K562 (cell line): Measurements from ENCODE around the gene KMO. TPM values are rescaled to one million over a fixed set of nuclear protein-coding genes. Genes with fewer than 3 reads are reported as not detected.

Experiments used
- ATAC-seq: fragments of 200-7000 bp; cut with Tn5 transposase; 3 replicates; pipeline ENCODE4 v1.9.1; 2020; ENCODE audit warnings: moderate library complexity
- BruUV-seq: library from RNA; stranded (reverse); fragments of 400-500 nt; replicated peaks from 2 replicates; lab custom pipeline; 2021; lab: Mats Ljungman, UMichigan
- CTCF ChIA-PET: fragments of 300-600 bp; formaldehyde crosslinking; extraction: SDS; loops from one replicate; lab custom pipeline; 2021; ENCODE audit warnings: low intra/inter-chr PET ratio; lab: Yijun Ruan, JAX
- POLR2A ChIA-PET: fragments of 300-600, 350-650 bp; sonication (Branson Sonifier 250); formaldehyde crosslinking; extraction: SDS; loops from one replicate; lab custom pipeline; 2021; ENCODE audit warnings: antibody characterized with exemption, inconsistent platforms; lab: Yijun Ruan, JAX
- DNase-seq, 4 experiments: peaks; one replicate each; pipeline versions ENCODE4 v3.0.0 to v3.0.0-alpha.2; 2011 to 2018; ENCODE audit warnings: low spot score in 3 of 4, mixed read lengths in 3 of 4; ENCODE audit errors: extremely low read depth in 1 of 4
- FAIRE-seq: peaks from 2 replicates; lab custom pipeline; 2011; peaks lifted over from hg19 to GRCh38; lab: Jason Lieb, UNC
- H2AFZ ChIP-seq: 2 replicates; pipeline ENCODE4 v1.6.0; 2011; ENCODE audit warnings: low read depth, low read length, control low read depth, inconsistent platforms
- H3K27ac ChIP-seq: fragments of 200-600 bp; 3 replicates; pipeline ENCODE4 v1.8.0; 2011; ENCODE audit warnings: low read depth, mild to moderate bottlenecking, control low read depth, inconsistent platforms, low read length, moderate library complexity, mixed read lengths; ENCODE audit errors: extremely low read depth
- H3K27me3 ChIP-seq, 2 experiments: fragments of 300-600 bp in 1 of 2; 2 replicates in 1 of 2; 3 replicates in 1 of 2; pipeline versions ENCODE4 v1.6.0 to v1.8.0; 2011; ENCODE audit warnings: inconsistent platforms in 2 of 2, low read length in 2 of 2, mild to moderate bottlenecking in 1 of 2, mixed read lengths in 1 of 2, moderate library complexity in 1 of 2; ENCODE audit not compliant: control insufficient read depth in 2 of 2, insufficient read depth in 2 of 2
- H3K36me3 ChIP-seq: fragments of 300-600 bp; 3 replicates; pipeline ENCODE4 v1.8.0; 2011; ENCODE audit warnings: mild to moderate bottlenecking, low read length, inconsistent platforms; ENCODE audit not compliant: control insufficient read depth, insufficient read depth
- H3K4me1 ChIP-seq, 2 experiments: fragments of 200-600 bp in 1 of 2; replicated peaks in 1 of 2; 2 replicates in 1 of 2; 3 replicates in 1 of 2; pipeline versions ENCODE4 v1.5.1 to v1.8.0; 2011; ENCODE audit warnings: inconsistent platforms in 2 of 2, low read length in 2 of 2, mild to moderate bottlenecking in 1 of 2, mixed read lengths in 1 of 2, moderate library complexity in 1 of 2; ENCODE audit not compliant: control insufficient read depth in 2 of 2, insufficient read depth in 2 of 2
- H3K4me2 ChIP-seq: 2 replicates; pipeline ENCODE4 v1.6.1; 2011; ENCODE audit warnings: low read length, control low read depth, inconsistent platforms, mixed read lengths; ENCODE audit not compliant: insufficient read depth
- H3K4me3 ChIP-seq: fragments of 200-600 bp; sonication (generic), shearing (Covaris generic); 2 replicates; pipeline ENCODE4 v1.5.1; 2016; ENCODE audit warnings: control low read depth, inconsistent platforms
- H3K79me2 ChIP-seq: fragments of 200-600 bp; 3 replicates; pipeline ENCODE4 v1.8.0; 2011; ENCODE audit warnings: low read length, inconsistent platforms; ENCODE audit not compliant: control insufficient read depth, insufficient read depth
- H3K9ac ChIP-seq, 2 experiments: 2 replicates each; pipeline versions ENCODE4 v1.6.0 to v1.6.1; 2011; ENCODE audit warnings: low read depth in 2 of 2, low read length in 2 of 2, control low read depth in 1 of 2, inconsistent platforms in 1 of 2, mild to moderate bottlenecking in 1 of 2, mixed read lengths in 1 of 2; ENCODE audit not compliant: insufficient read depth in 1 of 2
- H3K9me1 ChIP-seq: one replicate; pipeline ENCODE4 v1.6.0; 2011; ENCODE audit warnings: inconsistent platforms, mild to moderate bottlenecking, low read length, moderate library complexity; ENCODE audit not compliant: control insufficient read depth, insufficient read depth
- H3K9me3 ChIP-seq: replicated peaks from 2 replicates; pipeline ENCODE4 v1.5.1; 2011; ENCODE audit warnings: low read depth, low read length, inconsistent platforms; ENCODE audit not compliant: control insufficient read depth, insufficient read depth
- H4K20me1 ChIP-seq: replicated peaks from 2 replicates; pipeline ENCODE4 v1.6.1; 2011; ENCODE audit warnings: low read length, inconsistent platforms, mixed read lengths; ENCODE audit not compliant: control insufficient read depth, insufficient read depth
- ADNP ChIP-seq: fragments of 200-800 bp; sonication (Bioruptor generic); IDR thresholded peaks from 2 replicates; pipeline ENCODE4 v1.6.1; 2016; ENCODE audit warnings: missing genetic modification characterization, missing compliant biosample characterization
- ARID3B ChIP-seq: fragments of 250-450 bp; sonication (Bioruptor Pico); IDR thresholded peaks from 2 replicates; pipeline ENCODE4 v1.4.0; 2020; ENCODE audit warnings: borderline replicate concordance
- ATF3 ChIP-seq, 2 experiments: fragments of 450-650 bp in 1 of 2; sonication (generic) in 1 of 2; formaldehyde crosslinking in 1 of 2; IDR thresholded peaks in 1 of 2; conservative IDR thresholded peaks in 1 of 2; 2 replicates each; pipeline versions ENCODE4 v1.6.1 to v1.8.1; 2016 to 2023; ENCODE audit warnings: mild to moderate bottlenecking in 2 of 2, moderate library complexity in 2 of 2, inconsistent platforms in 1 of 2, missing genetic modification reagents in 1 of 2
- CBX2 ChIP-seq: fragments of 200-600 bp; sonication (generic); IDR thresholded peaks from one replicate; pipeline ENCODE4 v1.6.1; 2012; ENCODE audit warnings: mild to moderate bottlenecking, low read length, inconsistent platforms; ENCODE audit not compliant: insufficient read depth, poor library complexity, severe bottlenecking
- CREBBP ChIP-seq: IDR thresholded peaks from one replicate; pipeline ENCODE4 v1.6.1; 2012; ENCODE audit warnings: low read depth, mild to moderate bottlenecking, control low read depth, inconsistent platforms, low read length
- FUS ChIP-seq: fragments of 200-400 bp; formaldehyde crosslinking; optimal IDR thresholded peaks from 2 replicates; pipeline ENCODE3; 2017; ENCODE audit warnings: low read depth, low read length
- HOXB6 ChIP-seq: fragments of 250-450 bp; sonication (Bioruptor Pico); IDR thresholded peaks from 2 replicates; pipeline ENCODE4 v1.5.1; 2022; ENCODE audit warnings: mild to moderate bottlenecking, borderline replicate concordance
- JUND ChIP-seq, 2 experiments: IDR thresholded peaks; 2 replicates in 1 of 2; 3 replicates in 1 of 2; pipeline ENCODE4 v1.6.1; 2011; ENCODE audit warnings: borderline replicate concordance in 2 of 2, low read depth in 2 of 2, low read length in 2 of 2, improper control_type of control experiment in 1 of 2, missing biosample characterization in 1 of 2, missing genetic modification characterization in 1 of 2, missing genetic modification reagents in 1 of 2
- MAZ ChIP-seq, 2 experiments: fragments of 450-650 bp in 1 of 2; sonication (generic) in 1 of 2; formaldehyde crosslinking; IDR thresholded peaks in 1 of 2; conservative IDR thresholded peaks in 1 of 2; 2 replicates each; pipeline versions ENCODE4 v1.4.0 to v1.5.0; 2020; ENCODE audit warnings: mild to moderate bottlenecking in 1 of 2, missing genetic modification reagents in 1 of 2
- NFIC ChIP-seq: fragments of 450-650 bp; IDR thresholded peaks from 2 replicates; pipeline ENCODE4 v1.6.1; 2017; ENCODE audit warnings: mild to moderate bottlenecking, inconsistent platforms
- PHF20 ChIP-seq: fragments of 450-650 bp; IDR thresholded peaks from 2 replicates; pipeline ENCODE4 v1.6.1; 2018; ENCODE audit not compliant: partially characterized antibody
- RAD21 ChIP-seq, 2 experiments: fragments of 250-450 bp in 1 of 2; fragments of 450-650 bp in 1 of 2; sonication (Bioruptor Pico) in 1 of 2; formaldehyde crosslinking in 1 of 2; IDR thresholded peaks in 1 of 2; conservative IDR thresholded peaks in 1 of 2; 2 replicates each; pipeline versions ENCODE4 v1.4.0 to v1.8.0; 2020 to 2022; ENCODE audit warnings: mild to moderate bottlenecking in 2 of 2, moderate library complexity in 1 of 2
- SLC30A9 ChIP-seq: fragments of 250-450 bp; sonication (Bioruptor Pico); IDR thresholded peaks from 2 replicates; pipeline ENCODE4 v1.8.0; 2022; ENCODE audit warnings: mild to moderate bottlenecking, moderate library complexity
- ZFP1 ChIP-seq: fragments of 450-650 bp; formaldehyde crosslinking; IDR thresholded peaks from 2 replicates; pipeline ENCODE4 v1.4.0; 2020; ENCODE audit warnings: mild to moderate bottlenecking, mixed read lengths
- ZKSCAN1 ChIP-seq: fragments of 150-350 bp; IDR thresholded peaks from 2 replicates; pipeline ENCODE4 v1.6.1; 2016; ENCODE audit warnings: low read depth, low read length
- ZNF175 ChIP-seq: fragments of 200-800 bp; sonication (Bioruptor generic); IDR thresholded peaks from 2 replicates; pipeline ENCODE4 v1.6.1; 2016; ENCODE audit warnings: low read depth, mild to moderate bottlenecking, missing genetic modification characterization, missing compliant biosample characterization
- ZNF184 ChIP-seq: sonication (generic); formaldehyde crosslinking; IDR thresholded peaks from 2 replicates; pipeline ENCODE4 v1.5.0; 2020; ENCODE audit warnings: missing genetic modification reagents
- ZNF589 ChIP-seq: fragments of 200-800 bp; sonication (Bioruptor generic); IDR thresholded peaks from 2 replicates; pipeline ENCODE4 v1.6.1; 2016; ENCODE audit warnings: low read depth, missing genetic modification characterization, missing compliant biosample characterization
- ZNF707 ChIP-seq: fragments of 250-450 bp; sonication (Bioruptor Pico); conservative IDR thresholded peaks from 2 replicates; pipeline ENCODE4 v1.8.0; 2022; ENCODE audit warnings: inconsistent platforms, mild to moderate bottlenecking, moderate library complexity
- WGBS: fragments of 100-300 bp; shearing (Covaris generic); methylation state at CpG from one replicate; pipeline ENCODE4 v1.1.6; 2016; ENCODE audit warnings: low coverage, mixed read lengths; ENCODE audit not compliant: insufficient coverage; ENCODE audit errors: missing lambda C conversion rate; 5-methylcytosine and 5-hydroxymethylcytosine counted together
- in situ Hi-C: fragments of 300-500 bp; cut with MboI; formaldehyde crosslinking; loops from 4 replicates; pipeline ENCODE4 v1.15.0; 2018; ENCODE audit warnings: inconsistent platforms, mixed read lengths
- intact Hi-C: fragments of 100-400 bp; cut with micrococcal nuclease; formaldehyde crosslinking; loops from 2 replicates; pipeline ENCODE4 v1.14.2; 2022
- polyA plus RNA-seq, 8 experiments: library from polyadenylated mRNA; depleted of rRNA in 4 of 8; stranded (reverse) in 5 of 8; unstranded in 3 of 8; fragments of >200 nt; fragmentation: Nextera tagmentation in 2 of 8; fragmentation: Illumina TruSeq in 1 of 8; extraction: Ambion mirVana in 2 of 8; extraction: Trizol in 1 of 8; gene quantifications; 2 replicates each; pipeline versions ENCODE4 v1.2.1 to v1.2.3, GENCODE V29; 2011 to 2014; ENCODE audit warnings: inconsistent platforms in 1 of 8, missing spikeins in 1 of 8
- total RNA-seq, 7 experiments: library from RNA; depleted of rRNA in 6 of 7; stranded (reverse); fragments of >200 nt in 6 of 7; fragmentation: Illumina TruSeq in 2 of 7; extraction: Trizol in 2 of 7; gene quantifications; 2 replicates each; pipeline versions ENCODE4 v1.2.1 to v1.2.3, GENCODE V29; 2011 to 2021; ENCODE audit warnings: low replicate concordance in 1 of 7

Gene KMO
- total and polyA plus RNA-seq, 9 of the 15 experiments (the other 6 are each of a cell fraction or from before 2014, with no cell fraction given): 0.01 to 0.11 (median 0.01) TPM; not detected in 6

- intact Hi-C loops: no loop called here
- POLR2A ChIA-PET: interaction anchor here (0.6 kb wide), 1 partner anchor 12 kb away, joined by 4 read pairs; no protein-coding TSS in a partner anchor
- FAIRE-seq (peak; percentile 40), ATAC-seq (peak; percentile 81), DNase-seq (peak in 2 of 4 experiments; percentile 39 to 44)
- Histone ChIP-seq H4K20me1 (no peaks in the 10 kb centered on the region), H3K4me1 (peaks cover 3 to 9% of the 10 kb centered on the region in 2 experiments; a peak in 3 of 5 replicates), H3K27me3 (no peaks in the 10 kb centered on the region), H3K27ac (no peak overlapping the region), H3K4me3 (no peak overlapping the region), H3K9me1 (no peaks in the 10 kb centered on the region), H3K79me2 (no peaks in the 10 kb centered on the region), H3K9ac (no peak overlapping the region), H3K4me2 (no peak overlapping the region), H3K36me3 (no peaks in the 10 kb centered on the region; the same call in 2 of the 3 replicates), H3K9me3 (no peaks in the 10 kb centered on the region), H2AFZ (no peak overlapping the region)
- in situ Hi-C loops: loop anchor here (25.0 kb wide), 1 partner anchor 382 kb away; the partner anchor contains the start of gene MAP1LC3C
- BruUV-seq: no TSS peak
- CTCF ChIA-PET: no interaction called here
- 42% methylated on average over 9 of the region's 9 CpGs for WGBS
- TF ChIP-seq ARID3B (CRISPR knock-in tag) (no peak), CBX2 (no peak), ADNP (tag) (no peak), MAZ (CRISPR knock-in tag; conservative IDR thresholded peaks at IDR 0.05 in 1 of 2, IDR thresholded peaks at IDR 0.05 in 1 of 2) (no peak), NFIC (no peak), ZNF175 (CRISPR knock-in tag) (no peak), ZNF707 (CRISPR knock-in tag) (no peak), HOXB6 (CRISPR knock-in tag) (no peak), ZNF184 (no peak), RAD21 (CRISPR knock-in tag; conservative IDR thresholded peaks at IDR 0.05 in 1 of 2, IDR thresholded peaks at IDR 0.05 in 1 of 2) (peak; percentile 11 to 51; a peak in 2 of 4 replicates), JUND (IDR thresholded peaks at IDR 0.05; ENCODE audit: borderline replicate concordance, low read depth, low read length) (no peak), JUND (tag; IDR thresholded peaks at IDR 0.05; ENCODE audit: borderline replicate concordance, low read depth, low read length) (0 out of 3 replicates have a peak, but pooled peaks have one; percentile 14), SLC30A9 (CRISPR knock-in tag) (no peak), ZFP1 (no peak), ZNF589 (CRISPR knock-in tag) (no peak), ZKSCAN1 (peak; percentile 98), FUS (no peak), CREBBP (no peak), PHF20 (no peak), ATF3 (IDR thresholded peaks at IDR 0.05) (no peak), ATF3 (CRISPR knock-in tag; conservative IDR thresholded peaks at IDR 0.05) (no peak)
Measured at GRCh38 chr1:241605146-241605805, 73.1 kb downstream of the KMO start.
